Fibroblast of lung (primary cell): ENCODE data around the gene NANOS3.

ENCODE experiments used
- CTCF ChIP-seq, 2 donors: IDR thresholded peaks in 1 of 2; conservative IDR thresholded peaks in 1 of 2; 1 replicate in 1 of 2; 2 replicates in 1 of 2; pipeline ENCODE4 v1.5.1; 2011 to 2012; ENCODE audit warnings: low read length in 2 of 2, control low read depth in 1 of 2, inconsistent platforms in 1 of 2, low read depth in 1 of 2, mild to moderate bottlenecking in 1 of 2
- EZH2 ChIP-seq: IDR thresholded peaks from 2 replicates; pipeline ENCODE4 v1.5.1; 2012; ENCODE audit warnings: low read length, control low read depth, mild to moderate bottlenecking; ENCODE audit errors: missing control alignments

GRCh38 chr19:13923194-13923987 lies 46.5 kb downstream of the NANOS3 start:
- TF ChIP-seq EZH2 (no peak), CTCF (conservative IDR thresholded peaks at IDR 0.05 in 1 of 2, IDR thresholded peaks at IDR 0.05 in 1 of 2; ENCODE audit: low read depth in 1 of 2, low read length in 2 of 2) (no peak)
